SIG-M5 treated with dmso at 0.1 percent for 504 hours (cell line): ENCODE measurements around the gene BANP.
"Not testable (repeated sequence)": the region's sequence is repeated elsewhere in the genome, so short reads cannot be mapped to it uniquely, and the experiment has no call there.

Experiments
- DNase-seq: peaks from one replicate; lab custom pipeline; 2025; ENCODE audit not compliant: unreplicated experiment; lab: John Stamatoyannopoulos, UW

BANP gene

GRCh38 chr16:87926246-87927194 is 24.7 kb upstream of the BANP start:
- DNase-seq: no peak

DNA sequence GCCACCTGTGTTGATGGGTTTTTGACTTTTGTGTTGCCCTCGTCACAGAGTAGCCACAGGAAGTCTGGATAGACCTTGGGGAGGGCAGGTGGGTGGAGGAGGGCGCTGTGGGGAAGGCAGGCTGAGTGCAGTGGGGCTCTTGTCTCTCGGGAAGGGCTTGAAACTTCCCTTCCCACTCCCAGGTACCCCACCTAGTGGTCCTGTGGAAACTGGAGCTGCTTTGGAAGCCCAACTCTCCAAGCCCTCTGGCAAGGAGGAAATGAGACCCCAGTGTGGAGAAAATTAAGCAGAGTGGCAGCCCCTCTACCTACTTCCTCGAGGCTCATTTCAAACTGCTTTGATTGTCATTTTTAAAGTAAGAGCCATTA is 24.1 kb upstream of the BANP start:
- no peak for DNase-seq

DNA sequence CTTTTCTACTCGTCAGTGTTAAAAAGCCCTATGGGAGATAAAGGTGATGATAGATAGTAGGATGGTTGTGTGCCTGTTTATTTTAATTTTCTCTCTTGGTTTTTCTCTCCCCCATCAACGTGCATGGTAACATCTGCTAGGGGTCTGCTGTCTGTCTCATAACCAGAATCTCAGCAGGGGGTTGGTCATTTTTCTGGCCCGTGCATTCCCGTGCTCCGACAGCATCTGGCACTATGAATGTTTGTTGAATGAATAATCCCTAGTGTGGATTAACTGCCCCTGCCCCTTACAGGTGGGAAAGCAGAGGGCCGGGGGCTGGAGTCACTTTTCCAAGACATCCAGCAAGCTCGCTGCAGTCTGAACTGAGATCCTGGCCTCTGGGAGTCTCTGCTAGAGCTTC is 21.2 kb upstream of the BANP start:
- DNase-seq: no peak

DNA sequence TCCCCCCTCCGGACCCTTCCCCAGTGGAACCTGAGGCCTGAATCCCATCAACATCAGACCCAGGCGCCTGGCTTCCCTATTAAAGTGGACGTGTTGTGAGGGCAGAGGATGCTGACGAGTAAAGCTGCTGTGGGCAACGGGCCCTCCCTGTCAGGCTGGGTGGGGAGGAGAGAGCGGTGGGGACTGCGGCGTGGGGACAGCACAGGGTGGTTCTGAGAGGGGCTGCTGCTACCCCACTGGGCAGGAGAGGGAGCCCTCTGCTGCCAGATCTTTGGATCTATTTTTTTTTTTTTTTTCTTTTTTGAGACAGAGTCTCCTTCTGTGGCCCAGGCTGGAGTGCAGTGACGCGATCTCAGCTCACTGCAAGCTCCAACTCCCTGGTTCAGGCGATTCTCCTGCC is 20.8 kb upstream of the BANP start:
- no peak for DNase-seq

- DNase-seq: no peak
Measured at GRCh38 chr16:87931504-87931903, 19.7 kb upstream of the BANP start.

- not testable (repeated sequence) for DNase-seq
Measured at GRCh38 chr16:87932475-87933139, 18.6 kb upstream of the BANP start.

DNA sequence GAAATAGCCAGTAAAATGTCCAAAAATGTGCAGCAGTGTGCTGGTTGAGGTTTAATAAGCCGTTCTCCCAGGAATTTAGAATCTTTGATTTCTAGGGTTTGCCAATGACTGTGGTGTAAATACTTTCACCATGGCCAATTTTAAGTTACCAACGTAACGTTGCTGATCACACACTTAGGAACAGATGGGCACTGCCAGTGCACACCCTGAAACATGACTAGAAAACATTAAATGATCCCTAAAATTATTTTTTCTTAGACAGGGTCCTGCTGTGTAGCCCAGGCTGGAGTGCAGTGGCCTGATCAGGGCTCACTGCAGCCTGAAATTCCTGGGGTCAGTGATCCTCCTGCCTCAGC is 18.1 kb upstream of the BANP start:
- DNase-seq: no peak

- DNase-seq: not testable (repeated sequence)
Measured at GRCh38 chr16:87934752-87935425, 16.3 kb upstream of the BANP start.

DNA sequence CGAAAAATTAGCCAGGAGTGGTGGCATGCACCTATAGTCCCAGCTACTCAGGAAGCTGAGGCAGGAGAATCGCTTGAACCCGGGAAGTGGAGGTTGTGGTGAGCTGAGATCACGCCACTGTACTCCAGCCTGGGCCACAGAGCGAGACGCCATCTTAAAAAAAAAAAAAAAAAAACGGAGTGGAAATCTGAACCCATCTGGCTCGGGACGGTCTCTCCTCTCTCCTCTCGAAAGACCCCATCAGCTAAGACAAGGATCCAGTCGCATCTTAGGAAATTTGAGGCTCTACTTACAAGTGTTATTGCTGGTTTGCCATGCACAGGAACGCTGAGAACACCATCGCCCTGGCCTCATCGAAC is 15.2 kb upstream of the BANP start:
- DNase-seq: not testable (repeated sequence)

DNA sequence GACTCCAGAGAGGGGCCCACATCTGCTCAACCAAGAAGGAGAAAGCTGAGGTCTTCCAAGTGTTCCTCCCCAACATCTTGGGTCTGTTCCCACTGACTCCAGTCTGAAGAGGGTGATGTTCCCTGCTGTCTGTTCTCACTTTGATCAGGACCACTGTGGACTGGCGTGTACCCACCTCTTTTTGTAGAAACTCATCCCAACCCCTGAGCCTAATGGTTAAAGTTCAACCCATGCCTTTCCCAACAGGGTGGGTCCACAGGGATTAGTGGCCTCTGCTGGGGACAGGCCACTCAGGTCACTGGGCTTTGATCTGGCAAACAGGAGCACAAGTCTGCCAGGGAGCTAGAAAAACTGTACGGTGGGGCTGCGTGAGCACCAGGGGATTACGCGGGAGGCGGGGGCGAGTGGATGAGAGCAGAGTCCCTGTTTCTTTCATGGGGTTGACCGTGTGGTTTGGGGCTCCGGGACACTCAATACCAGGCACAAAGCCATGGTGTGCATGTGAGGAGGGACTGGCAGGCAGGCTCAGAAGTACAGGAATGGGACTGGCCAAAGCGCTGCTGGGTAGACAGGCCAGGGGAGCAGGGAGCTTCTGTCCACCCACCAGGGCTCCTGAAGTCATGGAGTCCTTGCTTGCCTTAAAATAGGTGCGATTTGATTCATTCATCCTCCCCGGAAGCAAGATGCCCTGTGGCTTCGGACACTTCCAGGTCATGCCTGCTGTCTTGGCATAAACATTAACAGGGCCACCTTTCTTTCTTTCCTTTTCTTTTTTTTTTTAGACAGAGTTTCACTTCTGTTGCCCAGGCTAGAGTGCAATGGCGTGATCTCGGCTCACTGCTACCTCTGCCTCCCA is 14.6 kb upstream of the BANP start, which contains the start of gene CA5A:
CA5A (minus strand) TSS at position 155 of the 856 bp plus-strand sequence; CDS start at position 76, 79 bp downstream.
- no peak for DNase-seq

DNA sequence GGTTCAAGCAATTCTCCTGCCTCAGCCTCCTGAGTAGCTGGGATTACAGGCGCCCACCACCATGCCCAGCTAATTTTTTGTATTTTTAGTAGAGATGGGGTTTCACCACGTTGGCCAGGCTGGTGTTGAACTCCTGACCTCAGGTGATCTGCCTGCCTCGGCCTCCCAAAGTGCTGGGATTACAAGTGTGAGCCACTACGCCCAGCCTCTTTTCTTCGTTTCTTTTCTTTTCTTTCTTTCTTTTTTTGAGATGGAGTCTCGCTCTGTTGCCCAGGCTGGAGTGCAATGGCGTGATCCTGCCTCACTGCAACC is 14.0 kb upstream of the BANP start:
- not testable (repeated sequence) for DNase-seq

DNA sequence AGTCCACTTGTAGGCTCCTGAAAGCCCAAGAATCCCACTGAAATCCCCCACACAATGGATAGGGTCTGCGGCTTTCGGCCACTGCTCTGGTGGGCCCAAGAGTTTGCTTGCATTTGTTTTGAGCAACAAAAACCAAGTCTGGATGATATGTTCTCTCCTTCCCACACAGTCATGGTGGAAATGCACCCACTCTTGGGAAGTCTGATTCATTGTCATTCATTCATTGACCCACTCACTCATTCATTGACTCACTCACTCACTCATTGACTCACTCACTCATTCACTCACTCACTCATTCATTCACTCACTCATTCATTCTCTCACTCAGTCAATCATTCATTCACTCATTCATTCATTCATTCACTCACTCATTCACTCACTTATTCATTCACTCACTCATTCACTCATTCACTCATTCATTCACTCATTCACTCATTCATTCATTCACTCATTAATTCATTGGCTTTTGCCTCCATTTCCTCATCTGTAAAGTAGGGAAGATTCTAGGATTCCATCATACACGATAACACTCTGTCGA is 12.8 kb upstream of the BANP start:
- no peak for DNase-seq

DNA sequence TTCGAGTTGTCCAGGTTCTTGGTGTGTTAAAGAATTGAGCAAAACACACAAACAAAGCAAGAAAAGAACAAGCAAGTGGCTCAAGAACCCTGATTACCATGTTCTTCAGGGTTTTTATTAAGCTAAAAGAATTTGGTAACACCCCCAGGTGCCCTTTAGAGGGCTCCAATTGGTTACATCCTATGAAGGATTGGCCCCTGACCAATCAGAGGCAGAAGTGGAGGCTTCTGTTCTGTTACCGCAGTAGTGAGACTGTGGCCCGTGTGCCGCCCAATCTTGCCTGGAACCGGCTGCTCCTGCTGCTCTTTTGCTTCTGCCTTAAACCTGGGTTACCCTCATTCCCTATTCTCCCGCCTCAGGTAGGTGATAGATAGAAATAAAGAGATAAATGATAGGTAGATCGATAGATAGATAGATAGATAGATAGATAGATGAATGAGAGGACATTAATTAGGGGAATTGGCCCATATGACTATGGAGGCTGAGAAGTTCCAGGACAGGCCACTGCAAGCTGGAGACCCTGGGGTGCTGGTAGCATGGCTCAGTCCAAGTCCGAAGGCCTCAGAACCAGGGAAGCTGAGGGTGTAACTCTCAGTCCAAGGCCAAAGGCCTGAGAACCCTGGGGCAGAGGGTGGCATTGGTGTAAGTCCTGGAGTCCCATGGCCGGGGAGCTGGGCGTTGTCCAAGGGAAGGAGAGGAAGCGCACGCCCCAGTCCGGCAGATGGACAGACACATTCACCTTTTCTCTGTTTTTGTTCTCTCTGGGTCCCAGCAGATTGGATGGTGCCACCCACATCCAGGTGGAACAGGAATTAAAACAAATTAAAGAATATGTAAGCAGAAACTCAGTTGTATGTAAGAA is 11.4 kb upstream of the BANP start:
- DNase-seq: no peak

- no peak for DNase-seq
Measured at GRCh38 chr16:87942680-87943079, 8.6 kb upstream of the BANP start.

- peak; percentile 87 for DNase-seq
Measured at GRCh38 chr16:87945351-87946042, 5.7 kb upstream of the BANP start.

GRCh38 chr16:87946596-87947347 is 4.5 kb upstream of the BANP start:
- no peak for DNase-seq

- no peak for DNase-seq
Measured at GRCh38 chr16:87947356-87948118, 3.7 kb upstream of the BANP start.

- DNase-seq: no peak
Measured at GRCh38 chr16:87948119-87948545, 3.1 kb upstream of the BANP start.
